ENCODE measurements around the gene HCK.

Gene HCK

GRCh38 chr20:32052090-32052777 lies at the start of gene HCK:
Gene HCK (plus strand): TSS chr20:32052242.
- no peak for DNase-seq (ENCODE audit: low read depth)

- no peak for DNase-seq (ENCODE audit: low read depth)
Measured at GRCh38 chr20:32003325-32003724, 48.7 kb upstream of the HCK start.

GRCh38 chr20:32004963-32005362 lies 47.1 kb upstream of the HCK start:
- DNase-seq (ENCODE audit: low read depth) = no peak

DNA sequence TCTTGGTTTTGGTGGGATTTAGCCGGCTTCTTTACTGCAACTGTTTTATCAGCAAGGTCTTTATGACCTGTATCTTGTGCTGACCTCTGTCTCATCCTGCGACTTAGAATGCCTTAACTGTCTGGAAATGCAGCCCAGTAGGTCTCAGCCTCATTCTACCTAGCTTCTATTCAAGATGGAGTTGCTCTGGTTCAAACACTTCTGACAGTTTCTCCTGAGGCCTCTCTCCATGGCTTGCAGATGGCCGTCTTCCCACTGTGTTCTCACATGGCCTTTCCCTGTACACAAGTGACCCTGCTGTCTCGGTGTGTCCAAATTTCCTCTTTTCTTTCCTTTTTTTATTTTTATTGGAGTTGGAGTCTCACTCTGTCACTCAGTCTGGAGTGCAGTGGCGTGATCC lies 46.0 kb upstream of the HCK start:
- no peak for DNase-seq (ENCODE audit: low read depth)

- no peak for DNase-seq (ENCODE audit: low read depth)
Measured at GRCh38 chr20:32006841-32007786, 44.9 kb upstream of the HCK start.

- no peak for DNase-seq (ENCODE audit: low read depth)
Measured at GRCh38 chr20:32007787-32008616, 44.0 kb upstream of the HCK start.

DNA sequence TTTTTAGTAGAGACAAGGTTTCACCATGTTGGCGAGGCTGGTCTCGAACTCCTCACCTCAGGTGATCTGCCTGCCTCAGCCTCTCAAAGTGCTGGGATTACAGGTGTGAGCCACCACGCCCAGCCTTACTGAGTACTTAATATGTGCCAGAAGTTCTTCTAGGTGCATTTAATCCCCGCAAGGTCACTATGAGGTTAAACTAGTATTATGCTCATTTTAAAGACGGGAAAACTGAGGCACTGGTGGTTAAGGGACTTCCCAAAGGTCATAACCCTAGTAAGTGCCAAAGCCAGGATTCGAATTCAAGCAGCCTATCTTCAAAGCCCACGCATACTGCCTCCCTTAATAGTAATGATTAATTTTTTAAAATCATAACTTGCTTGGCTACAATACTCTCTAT lies 42.5 kb upstream of the HCK start:
- no peak for DNase-seq (ENCODE audit: low read depth)

GRCh38 chr20:32010101-32010500 lies 41.9 kb upstream of the HCK start, which contains the start of gene CCM2L:
Gene CCM2L (plus strand): TSS chr20:32010438. CDS start chr20:32010455, 17 bp downstream.
- no peak for DNase-seq (ENCODE audit: low read depth)

DNA sequence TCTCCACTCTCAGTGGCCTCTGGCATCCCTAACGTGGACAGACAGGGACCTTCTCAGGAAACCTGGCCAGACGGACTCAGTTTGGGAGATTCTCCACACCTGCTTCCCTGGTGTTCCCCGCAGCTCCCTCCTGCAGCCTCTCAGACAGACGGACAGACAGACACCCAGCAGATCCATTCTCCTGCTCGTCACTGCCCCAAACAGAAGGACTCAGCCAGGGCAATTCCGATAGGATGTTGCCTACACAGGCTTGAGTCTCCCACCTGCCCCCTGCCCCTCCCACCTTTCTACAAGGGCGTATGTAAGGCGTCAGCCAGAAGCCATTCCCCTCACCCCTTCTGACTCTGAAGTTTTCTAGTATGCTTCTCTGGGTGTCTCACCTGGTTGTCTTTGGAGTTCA lies 41.4 kb upstream of the HCK start:
- no peak for DNase-seq (ENCODE audit: low read depth)

GRCh38 chr20:32012159-32012688 lies 39.8 kb upstream of the HCK start:
- DNase-seq (ENCODE audit: low read depth) = no peak

DNA sequence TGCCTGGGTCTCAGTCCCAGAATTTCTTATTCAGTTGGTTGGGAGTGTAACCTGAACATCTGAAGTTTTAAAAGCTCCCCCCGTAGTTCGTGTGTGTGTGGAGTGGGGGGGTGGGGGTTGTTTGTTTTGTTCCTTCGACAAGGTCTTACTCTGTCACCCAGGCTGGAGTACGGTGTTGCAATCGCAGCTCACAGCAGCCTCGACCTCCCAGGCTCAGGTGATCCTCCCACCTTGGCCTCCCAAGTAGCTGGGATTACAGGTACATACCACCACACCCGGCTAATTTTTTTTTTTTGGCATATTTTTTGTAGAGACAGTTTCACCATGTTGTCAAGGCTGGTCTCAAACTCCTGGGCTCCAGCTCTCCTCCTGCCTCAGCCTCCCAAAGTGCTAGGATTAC lies 38.7 kb upstream of the HCK start:
- DNase-seq (ENCODE audit: low read depth) = no peak

DNA sequence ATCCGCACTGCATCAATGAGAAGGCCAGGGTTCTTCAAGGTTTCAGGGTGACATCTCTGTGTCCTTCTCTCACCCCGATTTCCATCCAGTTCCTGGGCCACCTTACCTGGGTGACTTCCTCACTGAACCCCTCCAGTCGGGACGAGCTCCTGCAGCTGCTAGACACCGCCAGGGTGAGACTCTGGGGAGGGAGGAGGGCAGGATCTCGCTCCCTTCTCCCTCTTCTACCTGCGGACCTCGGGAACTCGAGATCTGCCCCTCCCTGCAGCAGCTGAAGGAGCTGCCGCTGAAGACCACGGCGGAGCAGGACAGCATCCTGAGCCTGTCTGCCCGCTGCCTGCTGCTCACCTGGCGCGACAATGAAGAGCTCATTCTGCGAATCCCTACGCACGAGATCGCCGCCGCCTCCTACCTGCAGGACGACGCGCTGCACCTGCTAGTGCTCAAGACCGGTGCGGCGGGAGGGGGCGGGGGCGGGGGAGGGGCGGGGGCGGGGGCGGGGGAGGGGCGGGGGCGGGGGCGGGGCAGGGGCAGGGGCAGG lies 34.3 kb upstream of the HCK start:
- no peak for DNase-seq (ENCODE audit: low read depth)

- peak; percentile 6 for DNase-seq (ENCODE audit: low read depth)
Measured at GRCh38 chr20:32018269-32019155, 33.5 kb upstream of the HCK start.

DNA sequence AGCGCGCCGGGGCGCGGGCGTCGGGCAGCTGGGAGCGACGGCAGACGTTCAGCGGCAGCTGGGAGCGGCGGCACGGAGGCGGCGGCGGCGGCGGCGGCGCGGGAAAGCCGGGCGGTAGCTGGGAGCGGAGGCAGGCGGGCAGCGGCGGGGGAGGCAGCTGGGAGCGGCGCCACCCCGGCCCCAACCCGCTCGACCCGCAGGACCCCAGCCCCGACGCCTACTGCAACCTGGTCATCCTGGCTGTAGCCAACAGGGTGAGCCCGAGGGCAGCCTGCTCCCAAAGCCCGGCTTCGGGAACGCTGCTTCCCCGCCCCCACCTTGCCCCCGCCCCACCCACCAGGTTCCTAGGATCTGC lies 32.9 kb upstream of the HCK start:
- no peak for DNase-seq (ENCODE audit: low read depth)

GRCh38 chr20:32019563-32020463 lies 32.2 kb upstream of the HCK start:
- DNase-seq (ENCODE audit: low read depth) = no peak

- DNase-seq (ENCODE audit: low read depth) = no peak
Measured at GRCh38 chr20:32021091-32021490, 31.0 kb upstream of the HCK start.

DNA sequence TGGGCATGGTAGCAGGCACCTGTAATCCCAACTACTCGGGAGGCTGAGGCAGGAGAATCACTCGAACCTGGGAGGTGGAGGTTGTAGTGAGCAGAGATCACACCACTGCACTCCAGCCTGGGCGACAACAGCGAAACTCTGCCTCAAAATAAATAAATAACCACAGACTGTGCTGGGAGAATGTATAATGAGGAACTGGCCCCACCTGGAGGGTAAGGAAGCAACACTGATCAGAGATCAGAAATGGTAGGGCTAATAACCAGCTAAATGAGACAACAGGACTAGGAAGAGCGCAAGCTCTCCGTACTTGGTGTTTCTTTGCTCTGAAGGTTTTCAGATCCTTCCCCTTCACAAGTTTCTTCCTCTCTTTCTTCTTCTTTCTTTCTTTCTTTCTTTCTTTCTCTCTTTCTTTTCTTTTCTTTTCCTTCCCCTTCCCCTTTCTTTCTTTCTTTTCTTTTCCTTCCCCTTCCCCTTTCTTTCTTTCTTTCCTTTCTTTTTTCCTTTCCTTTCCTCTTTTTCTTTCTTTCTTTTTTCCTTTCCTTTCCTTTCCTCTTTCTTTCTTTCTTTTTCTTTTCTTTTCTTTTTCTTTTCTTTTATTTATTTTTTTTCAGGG lies 27.3 kb upstream of the HCK start:
- no peak for DNase-seq (ENCODE audit: low read depth)

- DNase-seq (ENCODE audit: low read depth) = no peak
Measured at GRCh38 chr20:32027643-32028042, 24.4 kb upstream of the HCK start.

DNA sequence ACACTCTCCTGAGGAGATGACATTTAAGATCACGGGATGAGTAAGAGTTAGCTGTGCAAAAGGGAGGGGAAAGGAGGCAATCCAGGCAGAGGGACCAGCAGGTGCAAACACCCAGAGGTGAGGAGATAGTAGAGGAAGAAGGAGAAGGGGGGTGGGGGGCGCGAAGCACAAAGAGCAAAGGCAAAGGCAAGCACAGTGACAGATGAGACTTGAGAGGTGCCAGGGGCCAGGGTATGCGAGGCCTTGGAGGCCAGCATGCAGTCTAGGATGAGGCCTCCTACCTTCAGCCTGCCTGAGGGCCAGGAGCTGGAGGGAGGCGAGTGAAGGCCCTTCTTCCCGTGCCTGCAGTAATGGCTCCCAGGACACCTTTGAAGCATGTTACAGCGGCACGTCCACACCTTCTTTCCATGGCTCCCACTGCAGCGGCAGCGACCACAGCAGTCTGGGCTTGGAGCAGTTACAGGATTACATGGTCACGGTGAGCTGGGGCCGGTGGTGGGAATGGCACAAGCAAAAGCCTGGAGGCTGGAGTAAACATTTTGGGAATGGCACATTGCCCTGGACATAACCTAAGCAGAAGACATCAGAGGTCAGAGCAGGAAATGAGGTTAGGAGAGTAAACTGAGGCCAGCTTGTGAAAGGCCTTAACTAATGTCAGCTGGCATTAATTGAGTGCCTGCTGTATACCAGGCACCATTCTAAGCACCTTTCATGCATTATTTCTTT lies 23.2 kb upstream of the HCK start:
- no peak for DNase-seq (ENCODE audit: low read depth)

Measured in activated gamma-delta T cell treated with anti-CD3 and anti-CD28 coated beads, Interleukin-2, amount 50 U/mL, for 16 hours (primary cell).